ENCODE data around the gene ITPK1.

GRCh38 chr14:92933481-92933880 is 182.2 kb downstream of the ITPK1 start:
- TF ChIP-seq CTCF (conservative IDR thresholded peaks at IDR 0.05; ENCODE audit: low read depth, low read length) (no peak), EZH2 (IDR thresholded peaks at IDR 0.05; ENCODE audit: low read length, unreplicated experiment) (no peak), EZH2phosphoT487 (IDR thresholded peaks at IDR 0.05; ENCODE audit: borderline replicate concordance, low read length) (no peak)

Measured in PC-3 (cell line).